ENCODE measurements around the gene NBPF3. TPM values are rescaled to one million over a fixed set of nuclear protein-coding genes. Genes with fewer than 3 reads are reported as not detected.
"Not testable (repeated sequence)": the region's sequence is repeated elsewhere in the genome, so short reads cannot be mapped to it uniquely, and the experiment has no call there.

NBPF3 gene
- total RNA-seq, 1 experiment from 2014 or later, result 17.3 TPM

DNA sequence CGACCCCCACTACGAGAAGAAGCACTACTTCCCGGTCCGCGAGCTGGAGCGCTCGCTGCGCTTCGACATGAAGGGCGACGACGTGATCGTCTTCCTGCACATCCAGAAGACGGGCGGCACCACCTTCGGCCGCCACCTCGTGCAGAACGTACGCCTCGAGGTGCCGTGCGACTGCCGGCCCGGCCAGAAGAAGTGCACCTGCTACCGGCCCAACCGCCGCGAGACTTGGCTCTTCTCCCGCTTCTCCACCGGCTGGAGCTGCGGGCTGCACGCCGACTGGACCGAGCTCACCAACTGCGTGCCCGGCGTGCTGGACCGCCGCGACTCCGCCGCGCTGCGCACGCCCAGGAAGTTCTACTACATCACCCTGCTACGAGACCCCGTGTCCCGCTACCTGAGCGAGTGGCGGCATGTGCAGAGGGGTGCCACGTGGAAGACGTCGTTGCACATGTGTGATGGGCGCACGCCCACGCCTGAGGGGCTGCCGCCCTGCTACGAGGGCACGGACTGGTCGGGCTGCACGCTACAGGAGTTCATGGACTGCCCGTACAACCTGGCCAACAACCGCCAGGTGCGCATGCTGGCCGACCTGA lies 11.4 kb upstream of the NBPF3 start:
- H3K4me1 ChIP-seq (ENCODE audit: control insufficient read depth in 1 of 2, insufficient read depth in 2 of 2, low read length in 2 of 2); RAD21 ChIA-PET (ENCODE audit: low non-redundant PET in 1 of 2, low total read pairs in 2 of 2, uncharacterized antibody in 2 of 2, unreplicated experiment in 2 of 2); H2AFZ ChIP-seq (ENCODE audit: low read depth, low read length, poor library complexity, severe bottlenecking); H3K79me2 ChIP-seq (ENCODE audit: insufficient read depth, low read length); intact Hi-C loops (cut with micrococcal nuclease); H3K27ac ChIP-seq (ENCODE audit: low read depth, low read length); CTCF ChIA-PET; H3K9me3 ChIP-seq (ENCODE audit: control insufficient read depth in 1 of 2, insufficient read depth in 1 of 2, low read depth in 1 of 2, low read length in 2 of 2); H3K4me3 ChIP-seq (replicated peaks in 1 of 2; ENCODE audit: low read depth in 1 of 2, low read length in 2 of 2); H3K9me2 ChIP-seq (ENCODE audit: insufficient read depth); H3K27me3 ChIP-seq (ENCODE audit: insufficient read depth, low read length); H3K4me2 ChIP-seq (ENCODE audit: low read length); DNase-seq (ENCODE audit: low read depth, low spot score); POLR2A ChIA-PET; H4K20me1 ChIP-seq (ENCODE audit: insufficient read depth); BruUV-seq (replicated peaks); H3K36me3 ChIP-seq (ENCODE audit: control insufficient read depth in 1 of 2, insufficient read depth in 2 of 2, low read length in 2 of 2); H3K9ac ChIP-seq (ENCODE audit: low read length): not testable (repeated sequence)
- peak; percentile 40; the same call in 1 of the 2 replicates for ATAC-seq

DNA sequence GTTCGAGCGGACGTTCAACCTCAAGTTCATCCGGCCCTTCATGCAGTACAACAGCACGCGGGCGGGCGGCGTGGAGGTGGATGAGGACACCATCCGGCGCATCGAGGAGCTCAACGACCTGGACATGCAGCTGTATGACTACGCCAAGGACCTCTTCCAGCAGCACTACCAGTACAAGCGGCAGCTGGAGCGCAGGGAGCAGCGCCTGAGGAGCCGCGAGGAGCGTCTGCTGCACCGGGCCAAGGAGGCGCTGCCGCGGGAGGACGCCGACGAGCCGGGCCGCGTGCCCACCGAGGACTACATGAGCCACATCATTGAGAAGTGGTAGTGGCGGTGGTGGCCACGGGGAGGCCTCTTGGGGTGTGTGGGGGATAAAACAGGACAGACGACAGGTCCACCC lies 10.7 kb upstream of the NBPF3 start:
- BruUV-seq (replicated peaks); RAD21 ChIA-PET (ENCODE audit: low non-redundant PET in 1 of 2, low total read pairs in 2 of 2, uncharacterized antibody in 2 of 2, unreplicated experiment in 2 of 2); ATAC-seq: not testable (repeated sequence)

DNA sequence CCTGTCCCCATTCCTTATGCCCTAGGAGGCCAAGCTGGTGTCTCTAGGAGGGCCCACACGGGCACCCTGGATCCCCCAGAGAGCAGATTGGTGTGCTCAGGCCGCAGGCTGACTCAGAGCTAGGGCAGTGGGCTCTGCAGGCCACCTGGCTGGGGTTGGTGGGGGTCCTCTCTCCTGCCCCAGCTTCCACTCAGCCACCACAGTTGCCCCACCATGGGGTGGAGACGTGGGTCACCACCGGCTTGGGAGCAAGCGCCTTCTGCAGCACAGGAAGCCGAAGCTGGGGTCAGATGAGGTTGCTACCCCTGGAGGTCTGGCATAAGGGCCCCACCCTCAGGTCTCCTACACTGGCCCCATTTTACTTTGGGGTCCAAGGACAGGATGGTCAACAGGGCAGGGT lies 9.1 kb upstream of the NBPF3 start:
- RAD21 ChIA-PET (ENCODE audit: low non-redundant PET in 1 of 2, low total read pairs in 2 of 2, uncharacterized antibody in 2 of 2, unreplicated experiment in 2 of 2); H3K4me3 ChIP-seq (replicated peaks in 1 of 2; ENCODE audit: low read depth in 1 of 2, low read length in 2 of 2); H3K27me3 ChIP-seq (ENCODE audit: insufficient read depth, low read length); H3K36me3 ChIP-seq (ENCODE audit: control insufficient read depth in 1 of 2, insufficient read depth in 2 of 2, low read length in 2 of 2); H3K79me2 ChIP-seq (ENCODE audit: insufficient read depth, low read length); H4K20me1 ChIP-seq (ENCODE audit: insufficient read depth); DNase-seq (ENCODE audit: low read depth, low spot score); H3K4me2 ChIP-seq (ENCODE audit: low read length); CTCF ChIA-PET; intact Hi-C loops (cut with micrococcal nuclease); H3K4me1 ChIP-seq (ENCODE audit: control insufficient read depth in 1 of 2, insufficient read depth in 2 of 2, low read length in 2 of 2); ATAC-seq; H2AFZ ChIP-seq (ENCODE audit: low read depth, low read length, poor library complexity, severe bottlenecking); H3K9me3 ChIP-seq (ENCODE audit: control insufficient read depth in 1 of 2, insufficient read depth in 1 of 2, low read depth in 1 of 2, low read length in 2 of 2); H3K9ac ChIP-seq (ENCODE audit: low read length); BruUV-seq (replicated peaks); POLR2A ChIA-PET; H3K9me2 ChIP-seq (ENCODE audit: insufficient read depth); H3K27ac ChIP-seq (ENCODE audit: low read depth, low read length): not testable (repeated sequence)

More for the DNA sequence above, 10.7 kb upstream of the NBPF3 start:
- H3K4me2 ChIP-seq (ENCODE audit: low read length); POLR2A ChIA-PET; H3K79me2 ChIP-seq (ENCODE audit: insufficient read depth, low read length); H3K9me2 ChIP-seq (ENCODE audit: insufficient read depth); H3K27ac ChIP-seq (ENCODE audit: low read depth, low read length); H3K4me3 ChIP-seq (replicated peaks in 1 of 2; ENCODE audit: low read depth in 1 of 2, low read length in 2 of 2); DNase-seq (ENCODE audit: low read depth, low spot score); H3K4me1 ChIP-seq (ENCODE audit: control insufficient read depth in 1 of 2, insufficient read depth in 2 of 2, low read length in 2 of 2); H3K36me3 ChIP-seq (ENCODE audit: control insufficient read depth in 1 of 2, insufficient read depth in 2 of 2, low read length in 2 of 2); intact Hi-C loops (cut with micrococcal nuclease); H4K20me1 ChIP-seq (ENCODE audit: insufficient read depth); H3K9me3 ChIP-seq (ENCODE audit: control insufficient read depth in 1 of 2, insufficient read depth in 1 of 2, low read depth in 1 of 2, low read length in 2 of 2); H3K9ac ChIP-seq (ENCODE audit: low read length); CTCF ChIA-PET; H2AFZ ChIP-seq (ENCODE audit: low read depth, low read length, poor library complexity, severe bottlenecking); H3K27me3 ChIP-seq (ENCODE audit: insufficient read depth, low read length): not testable (repeated sequence)
